Heart left ventricle (tissue), 13 donors: ENCODE measurements around the gene RASGEF1B.

Experiments used
- CTCF ChIP-seq, 12 donors: fragments of 200-600 bp; sonication (generic) in 4 of 12; IDR thresholded peaks; one replicate each; pipeline versions ENCODE4 v1.5.0 to v1.8.0; 2018 to 2022; ENCODE audit warnings: antibody characterized with exemption in 12 of 12, mild to moderate bottlenecking in 5 of 12
- POLR2A ChIP-seq, 2 donors: fragments of 450-650 bp; IDR thresholded peaks; one replicate each; pipeline ENCODE4 v1.6.1; 2017; ENCODE audit warnings: antibody characterized with exemption in 2 of 2, mild to moderate bottlenecking in 2 of 2, moderate library complexity in 2 of 2
- donor health status: ischemic (EF 13 %, LVEDD 7.1; RV severe dilation, severe dysfunction).
- donor health status: DM: no; HTN: yes; CAD: no.
- donor health status: DM: no; HTN: no; CAD: no.
- donor health status: ischemic (EF 25% LVEDD 6.9; RV normal size, moderate dysfunction).
- donor health status: ischemic (EF 25% LVEDD 5.7; RV mildly dilated, moderate dysfunction).
- donor health status: ischemic (EF 35%, LVEDD 5.7; RV mildly dilated, moderate dysfunction).
- donor health status: nonischemic (EF 11% LVEDD 7.7; RV severe dilation, severe dysfunction).
- donor health status: DM: yes; HTN: yes; CAD: no.
- donor health status: PGD.
- donor health status: ischemic (EF 29% LVEDD 5.4; RV normal size, mild dysfunction).
- donor health status: nonischemic (EF 23%, LVEDD 6.1; RV moderate dilation, normal function).

- TF ChIP-seq POLR2A (IDR thresholded peaks at IDR 0.05): no peak
- no peak for TF ChIP-seq CTCF (IDR thresholded peaks at IDR 0.05)
Measured at GRCh38 chr4:81378386-81378785, 93.3 kb downstream of the RASGEF1B start.
